Myocyte (in vitro differentiated cells): ENCODE data around the gene CHMP1B. TPM values are rescaled to one million over a fixed set of nuclear protein-coding genes. Genes with fewer than 3 reads are reported as not detected.
A peak's percentile ranks its signal among the peaks of the same experiment; 100 is the strongest.

Source experiments
- DNase-seq: peaks from one replicate; pipeline ENCODE4 v3.0.0-alpha.2; 2012; ENCODE audit warnings: low read depth
- polyA plus RNA-seq: library from polyadenylated mRNA; unstranded; fragments of >200 nt; gene quantifications from one replicate; pipeline ENCODE4 v1.2.1, GENCODE V29; 2012; ENCODE audit warnings: missing spikeins
- total RNA-seq: library from RNA; depleted of rRNA; stranded (reverse); fragments of >200 nt; gene quantifications from 2 replicates; pipeline ENCODE4 v1.2.3, GENCODE V29; 2014

Gene CHMP1B
- total RNA-seq, result 46.1 and 52.9 TPM in 2 replicates
- 35.0 TPM for polyA plus RNA-seq

- DNase-seq, result peak; percentile 97
Observed at GRCh38 chr18:11851146-11851805, at the start of gene CHMP1B. TSS of gene CHMP1B (plus strand) at chr18:11851413. CDS start at chr18:11851512, 99 bp downstream.

- no peak for DNase-seq
Observed at GRCh38 chr18:11801573-11801972, 49.6 kb upstream of the CHMP1B start.

GRCh38 chr18:11802158-11802557, 49.1 kb upstream of the CHMP1B start:
- no peak for DNase-seq

- no peak for DNase-seq
Observed at GRCh38 chr18:11802586-11802985, 48.6 kb upstream of the CHMP1B start.

- DNase-seq, result no peak
Observed at GRCh38 chr18:11807233-11807632, 44.0 kb upstream of the CHMP1B start.

- DNase-seq, result peak; percentile 10
Observed at GRCh38 chr18:11808001-11808855, 43.0 kb upstream of the CHMP1B start.

- no peak for DNase-seq
Observed at GRCh38 chr18:11809895-11810294, 41.3 kb upstream of the CHMP1B start.

GRCh38 chr18:11810379-11810778, 40.8 kb upstream of the CHMP1B start:
- DNase-seq, result no peak

- no peak for DNase-seq
Observed at GRCh38 chr18:11811009-11811408, 40.2 kb upstream of the CHMP1B start.

GRCh38 chr18:11817229-11817628, 34.0 kb upstream of the CHMP1B start:
- no peak for DNase-seq

- DNase-seq, result no peak
Observed at GRCh38 chr18:11818486-11819203, 32.6 kb upstream of the CHMP1B start.

GRCh38 chr18:11819938-11820337, 31.3 kb upstream of the CHMP1B start:
- no peak for DNase-seq

GRCh38 chr18:11820697-11821096, 30.5 kb upstream of the CHMP1B start:
- no peak for DNase-seq

- no peak for DNase-seq
Observed at GRCh38 chr18:11821208-11821607, 30.0 kb upstream of the CHMP1B start.

- DNase-seq, result no peak
Observed at GRCh38 chr18:11821643-11822237, 29.5 kb upstream of the CHMP1B start.

- no peak for DNase-seq
Observed at GRCh38 chr18:11823545-11823944, 27.7 kb upstream of the CHMP1B start.

GRCh38 chr18:11826836-11827235, 24.4 kb upstream of the CHMP1B start:
- DNase-seq, result no peak

- no peak for DNase-seq
Observed at GRCh38 chr18:11828786-11829432, 22.3 kb upstream of the CHMP1B start.

- no peak for DNase-seq
Observed at GRCh38 chr18:11830585-11830984, 20.6 kb upstream of the CHMP1B start.

- no peak for DNase-seq
Observed at GRCh38 chr18:11831921-11832320, 19.3 kb upstream of the CHMP1B start.

- DNase-seq, result no peak
Observed at GRCh38 chr18:11834772-11835171, 16.4 kb upstream of the CHMP1B start.
